T-cell (primary cell): ENCODE measurements around the gene CNOT2. TPM values are rescaled to one million over a fixed set of nuclear protein-coding genes. Genes with fewer than 3 reads are reported as not detected.

Source experiments
- ATAC-seq, 4 experiments: fragments of 200-7000 bp in 3 of 4; fragments of 150-1000 bp in 1 of 4; cut with Tn5 transposase; replicated peaks in 1 of 4; 1 replicate in 3 of 4; 2 replicates in 1 of 4; pipeline ENCODE4 v1.10.0; 2021; ENCODE audit warnings: moderate library complexity in 3 of 4, mild to moderate bottlenecking in 2 of 4, moderate number of reproducible peaks in 1 of 4
- CTCF ChIA-PET, 2 donors: fragments of 300-600 bp; sonication (Branson Sonifier 250); formaldehyde crosslinking; loops; one replicate each; lab custom pipeline; 2022; ENCODE audit warnings: antibody characterized with exemption in 2 of 2; lab: Charles Lee
- POLR2A ChIA-PET, 2 donors: fragments of 300-600 bp; sonication (Branson Sonifier 250); formaldehyde crosslinking; loops; one replicate each; lab custom pipeline; 2022; ENCODE audit warnings: antibody characterized with exemption in 2 of 2; lab: Charles Lee
- DNase-seq, 35 experiments: peaks; one replicate each; pipeline versions ENCODE4 v3.0.0 to v3.0.0-alpha.2; 2013 to 2023
- H3K27ac ChIP-seq: one replicate; pipeline ENCODE4 v1.5.1; 2013; ENCODE audit warnings: low read length
- H3K27me3 ChIP-seq, 2 experiments: replicated peaks in 1 of 2; 1 replicate in 1 of 2; 2 replicates in 1 of 2; pipeline versions ENCODE4 v1.6.1 to v1.7.0; 2013; ENCODE audit warnings: low read length in 1 of 2, mixed read lengths in 1 of 2; ENCODE audit not compliant: control insufficient read depth in 2 of 2, insufficient read depth in 2 of 2; ENCODE audit errors: extremely low read depth in 1 of 2
- H3K36me3 ChIP-seq, 2 donors: 1 replicate in 1 of 2; 2 replicates in 1 of 2; pipeline versions ENCODE4 v1.6.1 to v1.7.0; 2013; ENCODE audit warnings: low read length in 1 of 2; ENCODE audit not compliant: control insufficient read depth in 2 of 2, insufficient read depth in 1 of 2; ENCODE audit errors: extremely low read depth in 1 of 2
- H3K4me1 ChIP-seq, 2 experiments: 1 replicate in 1 of 2; 2 replicates in 1 of 2; pipeline versions ENCODE4 v1.6.1 to v1.7.0; 2013; ENCODE audit warnings: low read length in 2 of 2, mixed read lengths in 1 of 2; ENCODE audit not compliant: insufficient read depth in 2 of 2, control insufficient read depth in 1 of 2; ENCODE audit errors: extremely low read depth in 1 of 2
- H3K4me3 ChIP-seq, 2 donors: 1 replicate in 1 of 2; 2 replicates in 1 of 2; pipeline versions ENCODE4 v1.5.1 to v1.7.0; 2013; ENCODE audit warnings: mild to moderate bottlenecking in 2 of 2, low read length in 1 of 2, moderate library complexity in 1 of 2; ENCODE audit not compliant: control insufficient read depth in 1 of 2; ENCODE audit errors: extremely low read depth in 1 of 2
- H3K9me3 ChIP-seq: 2 replicates; pipeline ENCODE4 v1.7.0; 2013
- H3K27ac Mint-ChIP-seq, 2 donors: one replicate each; pipeline ENCODE4 v1.8.0; 2020 to 2021; ENCODE audit warnings: mild to moderate bottlenecking in 2 of 2, mixed read lengths in 2 of 2
- H3K27me3 Mint-ChIP-seq, 2 donors: one replicate each; pipeline ENCODE4 v1.8.0; 2021 to 2022; ENCODE audit warnings: mixed read lengths in 2 of 2
- H3K36me3 Mint-ChIP-seq: one replicate; pipeline ENCODE4 v1.8.0; 2021; ENCODE audit warnings: mixed read lengths
- H3K4me1 Mint-ChIP-seq, 3 donors: one replicate each; pipeline ENCODE4 v1.8.0; 2020 to 2022; ENCODE audit warnings: mixed read lengths in 3 of 3, mild to moderate bottlenecking in 1 of 3
- H3K4me3 Mint-ChIP-seq, 3 donors: one replicate each; pipeline ENCODE4 v1.8.0; 2020 to 2022; ENCODE audit warnings: mild to moderate bottlenecking in 3 of 3, mixed read lengths in 3 of 3, moderate library complexity in 3 of 3
- H3K9me3 Mint-ChIP-seq, 3 donors: one replicate each; pipeline ENCODE4 v1.8.0; 2020 to 2022; ENCODE audit warnings: mixed read lengths in 3 of 3
- WGBS: methylation state at CpG from one replicate; pipeline ENCODE4 v1.1.5; 2013; ENCODE audit warnings: missing lambda C conversion rate; ENCODE audit not compliant: insufficient coverage; 5-methylcytosine and 5-hydroxymethylcytosine counted together
- total RNA-seq, 35 experiments: library from RNA in 6 of 35; stranded (reverse) in 6 of 35; fragments of 120-200 nt in 1 of 35; gene quantifications; one replicate each; pipeline versions ENCODE4 v1.2.1 to v1.2.4 and lab custom pipeline; 2013 to 2026

Gene CNOT2
- total RNA-seq, 5 donors from 2014 or later (not counting 1 experiment from before 2014, with no cell fraction given): 80.0 to 135 (median 86.4) TPM

GRCh38 chr12:70254846-70255245 lies 11.6 kb downstream of the CNOT2 start:
- no peaks in the 10 kb centered on the region for H3K36me3 Mint-ChIP-seq
- no peak for DNase-seq
- no peaks in the 10 kb centered on the region for H3K9me3 Mint-ChIP-seq
- H3K27ac Mint-ChIP-seq: peak overlapping the region in 1 of 2 donors; percentile 64
- CTCF ChIA-PET: interaction anchor here in 1 of 2 donors (0.6 kb wide), 1 partner anchor 1308 kb away, joined by 3 read pairs; no protein-coding TSS in a partner anchor
- H3K4me3 Mint-ChIP-seq: peak overlapping the region in 1 of 3 donors; percentile 30
- Histone ChIP-seq H3K4me1 (peaks cover 7 to 12% of the 10 kb centered on the region in 2 experiments), H3K9me3 (no peaks in the 10 kb centered on the region), H3K4me3 (no peak overlapping the region), H3K27ac (no peak overlapping the region), H3K27me3 (no peaks in the 10 kb centered on the region), H3K36me3 (no peaks in the 10 kb centered on the region)
- peaks cover 86 to 91% (median 87%) of the 10 kb centered on the region in 3 donors for H3K4me1 Mint-ChIP-seq
- H3K27me3 Mint-ChIP-seq: no peaks in the 10 kb centered on the region
- 95% methylated on average over 3 of the region's 5 CpGs for WGBS
- POLR2A ChIA-PET: no interaction called here
- ATAC-seq: peak in 1 of 4 experiments; percentile 23

DNA sequence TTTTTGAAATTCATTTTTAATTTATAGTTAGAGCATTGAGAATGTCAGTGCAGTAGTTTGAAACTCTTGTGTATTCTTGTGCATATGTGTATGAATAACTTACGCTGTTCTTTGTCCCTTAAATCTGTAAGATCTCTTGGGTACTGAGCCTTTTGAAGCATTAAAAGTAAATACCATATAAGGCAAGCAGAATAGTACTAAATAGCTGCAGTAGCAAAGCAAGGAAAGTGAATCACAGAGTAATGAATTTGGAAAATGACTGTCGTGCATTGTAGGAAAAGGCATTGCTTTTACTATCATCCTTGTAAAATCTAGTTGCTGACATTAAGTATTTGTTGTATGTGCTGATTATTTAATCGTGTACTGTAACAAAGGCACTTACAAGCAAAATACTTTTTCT lies 12.1 kb downstream of the CNOT2 start:
- ChIA-PET POLR2A (no interaction called here), CTCF (interaction anchor here in 1 of 2 donors (0.6 kb wide), 1 partner anchor 1309 kb away, joined by 3 read pairs; no protein-coding TSS in a partner anchor)
- H3K9me3 ChIP-seq: no peaks in the 10 kb centered on the region
- no peaks in the 10 kb centered on the region for H3K36me3 Mint-ChIP-seq
- no peak for DNase-seq
- WGBS: 67% methylated on average over 1 of the region's 3 CpGs
- H3K36me3 ChIP-seq: no peaks in the 10 kb centered on the region
- no peaks in the 10 kb centered on the region for H3K9me3 Mint-ChIP-seq
- H3K4me1 ChIP-seq: peaks cover 7 to 8% of the 10 kb centered on the region in 2 experiments
- peak overlapping the region in 1 of 3 donors; percentile 30 for H3K4me3 Mint-ChIP-seq
- H3K27ac Mint-ChIP-seq: peak overlapping the region; percentile 2 to 64
- peaks cover 83 to 92% (median 85%) of the 10 kb centered on the region in 3 donors for H3K4me1 Mint-ChIP-seq
- ATAC-seq: no peak
- no peaks in the 10 kb centered on the region for H3K27me3 ChIP-seq
- H3K4me3 ChIP-seq: no peak overlapping the region
- no peaks in the 10 kb centered on the region for H3K27me3 Mint-ChIP-seq
- H3K27ac ChIP-seq: no peak overlapping the region

GRCh38 chr12:70258605-70259403 lies 15.6 kb downstream of the CNOT2 start:
- peaks cover 4 to 10% of the 10 kb centered on the region in 2 experiments for H3K4me1 ChIP-seq
- no peaks in the 10 kb centered on the region for H3K27me3 Mint-ChIP-seq
- H3K27me3 ChIP-seq: no peaks in the 10 kb centered on the region
- ChIA-PET POLR2A (interaction anchor here in 1 of 2 donors (0.7 kb wide), 1 partner anchor 10 kb away, joined by 6 read pairs; no protein-coding TSS in a partner anchor), CTCF (no interaction called here)
- DNase-seq: no peak
- peaks cover 81 to 88% (median 82%) of the 10 kb centered on the region in 3 donors for H3K4me1 Mint-ChIP-seq
- H3K27ac Mint-ChIP-seq: no peak overlapping the region
- H3K4me3 ChIP-seq: no peak overlapping the region
- no peaks in the 10 kb centered on the region for H3K36me3 ChIP-seq
- no peak overlapping the region for H3K27ac ChIP-seq
- H3K36me3 Mint-ChIP-seq: peaks cover 22% of the 10 kb centered on the region
- no peaks in the 10 kb centered on the region for H3K9me3 ChIP-seq
- peak in 1 of 4 experiments; percentile 21 for ATAC-seq
- H3K9me3 Mint-ChIP-seq: peaks cover 0 to 5% (median 0%) of the 10 kb centered on the region in 3 donors
- 83% methylated on average over 2 of the region's 5 CpGs for WGBS
- no peak overlapping the region for H3K4me3 Mint-ChIP-seq

DNA sequence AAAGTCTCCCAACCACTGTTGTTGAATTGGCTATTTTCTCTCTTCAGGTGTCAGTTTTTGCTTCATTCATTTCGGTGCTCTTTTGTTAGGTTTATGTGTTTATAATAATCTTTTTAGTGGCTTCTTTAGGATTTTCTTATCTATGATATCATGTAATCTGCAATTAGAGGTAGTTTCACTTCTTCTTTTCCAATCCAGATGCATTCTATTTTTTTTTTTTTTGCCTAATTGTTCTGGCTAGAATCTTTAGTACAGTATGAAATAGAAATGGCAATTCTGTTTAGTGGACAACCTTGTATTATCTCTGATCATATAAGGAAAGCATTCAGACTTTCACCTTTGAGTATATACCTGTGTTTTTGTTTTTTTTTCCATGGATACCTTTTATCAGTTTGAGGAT lies 17.4 kb downstream of the CNOT2 start:
- Mint-ChIP-seq H3K27ac (peak overlapping the region in 1 of 2 donors; percentile 48), H3K36me3 (peaks cover 22% of the 10 kb centered on the region), H3K27me3 (no peaks in the 10 kb centered on the region), H3K4me1 (peaks cover 82 to 88% (median 83%) of the 10 kb centered on the region in 3 donors), H3K9me3 (peaks cover 0 to 5% (median 0%) of the 10 kb centered on the region in 3 donors), H3K4me3 (peak overlapping the region in 1 of 3 donors; percentile 24)
- Histone ChIP-seq H3K36me3 (no peaks in the 10 kb centered on the region), H3K27me3 (no peaks in the 10 kb centered on the region), H3K9me3 (no peaks in the 10 kb centered on the region), H3K4me3 (no peak overlapping the region), H3K4me1 (peaks cover 6% of the 10 kb centered on the region in 2 experiments), H3K27ac (no peak overlapping the region)
- ChIA-PET POLR2A (no interaction called here), CTCF (no interaction called here)
- DNase-seq (no peak), ATAC-seq (no peak)
- no CpG with 5 or more reads among the region's 1 CpG for WGBS

DNA sequence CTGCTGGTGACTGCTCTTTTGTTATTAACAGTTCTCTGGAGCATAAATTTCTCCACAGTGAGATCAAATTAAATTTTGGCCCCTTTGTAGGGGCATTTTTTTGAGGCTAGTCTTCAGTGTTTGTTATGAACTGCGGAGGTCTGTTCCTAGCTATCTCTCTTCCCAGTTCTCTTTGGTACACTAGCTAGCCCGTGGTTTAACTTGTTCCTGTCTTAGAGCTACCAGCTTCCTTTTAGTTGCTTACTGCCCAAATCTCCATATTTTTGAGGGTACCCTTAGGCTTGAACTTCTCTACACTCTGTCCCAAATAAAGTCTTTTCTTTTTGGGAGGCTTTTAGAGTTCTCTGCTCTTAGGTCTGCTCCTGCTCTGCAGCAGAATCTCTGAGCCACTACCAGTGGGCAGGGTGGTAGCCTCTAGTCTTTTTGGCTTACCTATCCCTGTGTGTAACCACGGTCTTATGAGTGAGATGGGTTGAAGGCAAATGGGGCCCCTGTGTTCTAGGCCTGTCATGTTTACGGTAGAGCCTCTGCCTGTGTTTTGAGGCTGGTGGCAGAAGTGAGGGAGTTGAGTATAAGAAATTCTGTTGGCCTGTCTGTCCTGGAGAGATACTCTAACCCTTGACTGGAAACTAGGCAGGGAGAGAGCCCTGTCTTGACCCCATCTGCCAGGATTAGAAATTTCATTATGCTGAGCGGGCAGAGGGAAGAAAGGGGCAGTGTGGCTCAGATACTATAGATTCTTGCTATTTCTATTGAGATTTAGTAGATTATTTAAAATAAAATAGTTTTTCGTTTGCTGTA lies 21.0 kb downstream of the CNOT2 start:
- no peaks in the 10 kb centered on the region for H3K27me3 ChIP-seq
- peaks cover 0 to 5% (median 0%) of the 10 kb centered on the region in 3 donors for H3K9me3 Mint-ChIP-seq
- no peaks in the 10 kb centered on the region for H3K36me3 ChIP-seq
- peaks cover 29% of the 10 kb centered on the region for H3K36me3 Mint-ChIP-seq
- H3K4me1 Mint-ChIP-seq: peaks cover 79 to 90% (median 84%) of the 10 kb centered on the region in 3 donors
- H3K27me3 Mint-ChIP-seq: no peaks in the 10 kb centered on the region
- no peak for ATAC-seq
- DNase-seq: no peak
- 73% methylated on average over 2 of the region's 6 CpGs for WGBS
- POLR2A ChIA-PET: no interaction called here
- peak overlapping the region in 1 of 2 donors; percentile 9 for H3K27ac Mint-ChIP-seq
- H3K4me3 ChIP-seq: no peak overlapping the region
- no peak overlapping the region for H3K27ac ChIP-seq
- CTCF ChIA-PET: no interaction called here
- peak overlapping the region in 1 of 3 donors; percentile 39 for H3K4me3 Mint-ChIP-seq
- H3K9me3 ChIP-seq: no peaks in the 10 kb centered on the region
- peaks cover 8 to 10% of the 10 kb centered on the region in 2 experiments for H3K4me1 ChIP-seq

DNA sequence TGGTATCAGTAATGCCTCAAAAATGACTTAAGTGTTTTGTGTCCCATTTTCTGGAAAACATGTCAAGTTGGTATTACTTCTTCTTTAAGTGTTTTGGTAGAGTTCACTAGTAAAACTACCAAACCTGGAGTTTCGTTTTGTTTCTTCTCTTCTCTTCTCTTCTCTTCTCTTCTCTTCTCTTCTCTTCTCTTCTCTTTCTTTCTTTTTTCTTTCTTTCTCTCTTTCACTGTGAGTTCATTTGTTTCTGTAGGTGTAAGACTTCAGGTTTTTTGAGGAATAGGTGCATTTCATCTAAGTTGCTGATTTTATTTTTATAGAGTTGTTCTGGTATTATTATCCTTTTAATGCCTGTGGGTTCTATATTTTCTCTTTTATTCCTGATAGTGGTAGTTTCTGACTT lies 21.9 kb downstream of the CNOT2 start:
- no peak overlapping the region for H3K4me3 ChIP-seq
- DNase-seq: no peak
- peaks cover 0 to 5% (median 0%) of the 10 kb centered on the region in 3 donors for H3K9me3 Mint-ChIP-seq
- H3K36me3 ChIP-seq: no peaks in the 10 kb centered on the region
- H3K27ac Mint-ChIP-seq: no peak overlapping the region
- no peak for ATAC-seq
- peaks cover 29% of the 10 kb centered on the region for H3K36me3 Mint-ChIP-seq
- H3K9me3 ChIP-seq: no peaks in the 10 kb centered on the region
- WGBS: no CpG with 5 or more reads among the region's 1 CpG
- no peaks in the 10 kb centered on the region for H3K27me3 Mint-ChIP-seq
- CTCF ChIA-PET: no interaction called here
- peaks cover 10 to 11% of the 10 kb centered on the region in 2 experiments for H3K4me1 ChIP-seq
- no peak overlapping the region for H3K4me3 Mint-ChIP-seq
- H3K27ac ChIP-seq: no peak overlapping the region
- peaks cover 79 to 85% (median 84%) of the 10 kb centered on the region in 3 donors for H3K4me1 Mint-ChIP-seq
- no peaks in the 10 kb centered on the region for H3K27me3 ChIP-seq
- POLR2A ChIA-PET: no interaction called here
